Activated CD8-positive, alpha-beta T cell treated with anti-CD3 and anti-CD28 coated beads for 36 hours (primary cell): Measurements from ENCODE around the gene NCOR2. TPM values are rescaled to one million over a fixed set of nuclear protein-coding genes. Genes with fewer than 3 reads are reported as not detected.
A peak's percentile ranks its signal among the peaks of the same experiment; 100 is the strongest.

Source experiments
- ATAC-seq: fragments of 200-7000 bp; cut with Tn5 transposase; one replicate; pipeline ENCODE4 v1.10.0; 2021; ENCODE audit warnings: mild to moderate bottlenecking, moderate library complexity
- CTCF ChIA-PET: fragments of 350-600 bp; sonication (Branson Sonifier 250); formaldehyde crosslinking; loops from one replicate; lab custom pipeline; 2021; ENCODE audit warnings: antibody characterized with exemption; lab: Charles Lee
- POLR2A ChIA-PET: fragments of 350-600 bp; sonication (Branson Sonifier 250); formaldehyde crosslinking; loops from one replicate; lab custom pipeline; 2021; ENCODE audit warnings: antibody characterized with exemption; lab: Charles Lee
- DNase-seq: peaks from one replicate; pipeline ENCODE4 v3.0.0-alpha.2; 2020
- H3K27ac Mint-ChIP-seq: one replicate; pipeline ENCODE4 v1.8.0; 2021; ENCODE audit warnings: mild to moderate bottlenecking, mixed read lengths
- H3K27me3 Mint-ChIP-seq: one replicate; pipeline ENCODE4 v1.8.0; 2021; ENCODE audit warnings: mixed read lengths
- H3K36me3 Mint-ChIP-seq: one replicate; pipeline ENCODE4 v1.8.0; 2021; ENCODE audit warnings: low read depth, mixed read lengths
- H3K4me1 Mint-ChIP-seq: one replicate; pipeline ENCODE4 v1.8.0; 2021; ENCODE audit warnings: low read depth, mixed read lengths
- H3K4me3 Mint-ChIP-seq: one replicate; pipeline ENCODE4 v1.8.0; 2021; ENCODE audit warnings: mild to moderate bottlenecking, moderate library complexity, mixed read lengths
- H3K9me3 Mint-ChIP-seq: one replicate; pipeline ENCODE4 v1.8.0; 2021; ENCODE audit warnings: mixed read lengths
- CTCF ChIP-seq: fragments of 200-600 bp; IDR thresholded peaks from one replicate; pipeline ENCODE4 v1.8.0; 2022; ENCODE audit warnings: antibody characterized with exemption, mild to moderate bottlenecking
- intact Hi-C: fragments of 100-400 bp; cut with micrococcal nuclease; formaldehyde crosslinking; loops from one replicate; pipeline ENCODE4 v1.10.0; 2022
- total RNA-seq, 2 experiments: library from RNA; stranded (reverse); gene quantifications; one replicate each; pipeline ENCODE4 v1.2.3, GENCODE V29; 2021

The NCOR2 gene
- total RNA-seq, 2 experiments from 2014 or later, result 105 to 110 TPM

GRCh38 chr12:124566161-124566996 is 1.0 kb downstream of the NCOR2 start:
- intact Hi-C loops, result no loop called here
- POLR2A ChIA-PET, result interaction anchor here (0.8 to 2.4 kb wide), 10 partner anchors 9 to 348 kb away, joined by 3 to 11 read pairs (median 3); partner anchors contain the start of gene UBC
- peak; percentile 71 for DNase-seq
- CTCF ChIA-PET, result interaction anchor here (0.9 kb wide), 1 partner anchor 194 kb away, joined by 3 read pairs; no protein-coding TSS in a partner anchor
- Mint-ChIP-seq H3K4me3 (peak overlapping the region; percentile 92), H3K36me3 (no peaks in the 10 kb centered on the region), H3K9me3 (no peaks in the 10 kb centered on the region), H3K27ac (peak overlapping the region; percentile 87), H3K4me1 (peaks cover 36% of the 10 kb centered on the region), H3K27me3 (no peaks in the 10 kb centered on the region)
- ATAC-seq, result peak; percentile 54
- TF ChIP-seq CTCF, result no peak

GRCh38 chr12:124565656-124566160 is 1.7 kb downstream of the NCOR2 start:
- POLR2A ChIA-PET, result interaction anchor here (0.9 to 2.4 kb wide), 7 partner anchors 9 to 190 kb away, joined by 3 to 11 read pairs (median 4); no protein-coding TSS in a partner anchor
- Mint-ChIP-seq H3K27me3 (no peaks in the 10 kb centered on the region), H3K4me3 (peak overlapping the region; percentile 92), H3K36me3 (no peaks in the 10 kb centered on the region), H3K4me1 (peaks cover 43% of the 10 kb centered on the region), H3K9me3 (no peaks in the 10 kb centered on the region), H3K27ac (peak overlapping the region; percentile 87)
- intact Hi-C loops, result no loop called here
- CTCF ChIA-PET, result interaction anchor here (0.9 to 2.6 kb wide), 4 partner anchors 11 to 206 kb away, joined by 3 to 9 read pairs (median 4); no protein-coding TSS in a partner anchor
- TF ChIP-seq CTCF, result no peak
- ATAC-seq, result no peak
- DNase-seq, result no peak

- POLR2A ChIA-PET, result interaction anchor here (0.7 to 1.3 kb wide), 3 partner anchors 10 to 177 kb away, joined by 3 read pairs; no protein-coding TSS in a partner anchor
- H3K27ac Mint-ChIP-seq, result no peak overlapping the region
These were observed 2.4 kb downstream of the NCOR2 start for GRCh38 chr12:124564971-124565491.

GRCh38 chr12:124564232-124564958 is 3.0 kb downstream of the NCOR2 start:
- ChIA-PET CTCF (interaction anchor here (0.6 to 2.6 kb wide), 4 partner anchors 10 to 207 kb away, joined by 3 to 9 read pairs (median 4); no protein-coding TSS in a partner anchor), POLR2A (interaction anchor here (0.7 to 1.3 kb wide), 3 partner anchors 9 to 178 kb away, joined by 3 read pairs; no protein-coding TSS in a partner anchor)
- Mint-ChIP-seq H3K4me3 (peak overlapping the region; percentile 92), H3K4me1 (peaks cover 45% of the 10 kb centered on the region), H3K27ac (no peak overlapping the region), H3K27me3 (no peaks in the 10 kb centered on the region), H3K36me3 (no peaks in the 10 kb centered on the region), H3K9me3 (no peaks in the 10 kb centered on the region)
- TF ChIP-seq CTCF, result no peak
- DNase-seq, result peak; percentile 36
- intact Hi-C loops, result no loop called here
- ATAC-seq, result no peak

More at GRCh38 chr12:124564971-124565491, 2.4 kb downstream of the NCOR2 start:
- H3K27me3 Mint-ChIP-seq, result no peaks in the 10 kb centered on the region
- peak overlapping the region; percentile 92 for H3K4me3 Mint-ChIP-seq
- H3K4me1 Mint-ChIP-seq, result peaks cover 43% of the 10 kb centered on the region
- intact Hi-C loops, result no loop called here
- no peaks in the 10 kb centered on the region for H3K36me3 Mint-ChIP-seq
- no peaks in the 10 kb centered on the region for H3K9me3 Mint-ChIP-seq
- no peak for TF ChIP-seq CTCF
- CTCF ChIA-PET, result interaction anchor here (1.2 to 2.6 kb wide), 3 partner anchors 11 to 207 kb away, joined by 4 to 9 read pairs (median 4); no protein-coding TSS in a partner anchor
- DNase-seq (peak; percentile 29), ATAC-seq (no peak)
